Hematopoietic multipotent progenitor cell treated with erythropoietin and hydrocortisone succinate and interleukin-3 and kit ligand, for 8 days (in vitro differentiated cells): ENCODE measurements around the gene DCHS1.

Source experiments
- DNase-seq: peaks from one replicate; pipeline ENCODE4 v3.0.0-alpha.2; 2015

The DCHS1 gene

GRCh38 chr11:6583584-6583983, 72.0 kb downstream of the DCHS1 start:
- DNase-seq, result no peak

GRCh38 chr11:6579681-6580080, 75.9 kb downstream of the DCHS1 start:
- DNase-seq, result no peak

- DNase-seq, result no peak
Measured at GRCh38 chr11:6578134-6578533, 77.5 kb downstream of the DCHS1 start.

GRCh38 chr11:6576471-6577373, 78.9 kb downstream of the DCHS1 start:
- peak; percentile 61 for DNase-seq

- no peak for DNase-seq
Measured at GRCh38 chr11:6574816-6575715, 80.5 kb downstream of the DCHS1 start.

- no peak for DNase-seq
Measured at GRCh38 chr11:6572215-6572614, 83.4 kb downstream of the DCHS1 start.

- no peak for DNase-seq
Measured at GRCh38 chr11:6571434-6572008, 84.1 kb downstream of the DCHS1 start.
